HT-29 (cell line): ENCODE data around the gene SAE1. TPM values are rescaled to one million over a fixed set of nuclear protein-coding genes. Genes with fewer than 3 reads are reported as not detected.

Experiments
- DNase-seq: peaks from one replicate; pipeline ENCODE4 v3.0.0-alpha.2; 2015; ENCODE audit warnings: low spot score
- total RNA-seq: library from RNA; depleted of rRNA; stranded (reverse); fragments of >200 nt; shearing (Covaris generic); gene quantifications from 2 replicates; pipeline ENCODE4 v1.2.3, GENCODE V29; 2014

The SAE1 gene
- total RNA-seq, 1 experiment from 2014 or later = 220 TPM

DNA sequence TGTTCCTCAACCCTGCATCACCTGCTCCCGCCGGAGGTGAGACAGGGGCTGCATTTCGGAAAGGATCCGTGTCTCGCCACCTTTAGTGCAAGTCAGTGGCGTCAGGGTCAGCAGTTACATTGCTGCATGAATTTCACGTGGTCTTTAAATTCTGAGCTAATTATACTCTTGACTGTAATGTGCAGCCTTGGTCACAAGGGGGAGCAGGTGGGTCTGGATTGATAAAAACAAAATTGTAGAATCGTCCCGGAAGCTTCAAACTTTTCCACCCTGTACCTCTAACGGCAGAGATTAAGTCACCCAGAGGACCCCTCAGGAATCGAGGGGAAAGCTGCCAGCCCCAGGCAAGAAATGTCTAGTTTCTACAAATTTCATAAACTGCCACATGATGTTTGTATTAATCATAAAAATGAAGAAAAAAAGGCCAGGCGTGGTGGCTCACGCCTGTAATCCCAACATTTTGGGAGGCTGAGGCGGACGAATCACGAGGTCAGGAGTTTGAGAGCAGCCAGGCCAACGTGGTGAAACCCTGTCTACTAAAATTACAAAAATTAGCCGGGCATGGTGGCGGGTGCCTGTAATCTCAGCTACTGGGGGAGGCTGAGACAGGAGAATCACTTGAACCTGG is 80.2 kb downstream of the SAE1 start:
- DNase-seq = peak; percentile 98

DNA sequence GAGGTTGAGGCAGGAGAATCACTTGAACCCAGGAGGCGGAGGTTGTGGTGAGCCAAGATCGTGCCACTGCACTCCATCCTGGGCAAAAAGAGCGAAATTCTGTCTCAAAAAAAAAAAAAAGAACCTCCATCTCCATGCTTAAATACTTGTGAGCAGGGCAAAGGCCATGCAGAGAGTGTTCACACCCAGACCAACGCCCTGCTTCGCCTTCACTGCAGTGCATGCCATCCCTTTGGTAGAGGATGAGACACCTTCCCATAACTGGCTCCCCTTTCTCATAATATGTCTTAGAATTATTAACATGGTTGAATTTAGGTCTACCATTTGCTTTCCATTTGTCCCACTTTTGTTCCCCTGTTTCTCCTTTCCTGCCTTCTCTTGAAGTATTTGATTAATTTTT is 84.9 kb downstream of the SAE1 start:
- peak; percentile 60 for DNase-seq

DNA sequence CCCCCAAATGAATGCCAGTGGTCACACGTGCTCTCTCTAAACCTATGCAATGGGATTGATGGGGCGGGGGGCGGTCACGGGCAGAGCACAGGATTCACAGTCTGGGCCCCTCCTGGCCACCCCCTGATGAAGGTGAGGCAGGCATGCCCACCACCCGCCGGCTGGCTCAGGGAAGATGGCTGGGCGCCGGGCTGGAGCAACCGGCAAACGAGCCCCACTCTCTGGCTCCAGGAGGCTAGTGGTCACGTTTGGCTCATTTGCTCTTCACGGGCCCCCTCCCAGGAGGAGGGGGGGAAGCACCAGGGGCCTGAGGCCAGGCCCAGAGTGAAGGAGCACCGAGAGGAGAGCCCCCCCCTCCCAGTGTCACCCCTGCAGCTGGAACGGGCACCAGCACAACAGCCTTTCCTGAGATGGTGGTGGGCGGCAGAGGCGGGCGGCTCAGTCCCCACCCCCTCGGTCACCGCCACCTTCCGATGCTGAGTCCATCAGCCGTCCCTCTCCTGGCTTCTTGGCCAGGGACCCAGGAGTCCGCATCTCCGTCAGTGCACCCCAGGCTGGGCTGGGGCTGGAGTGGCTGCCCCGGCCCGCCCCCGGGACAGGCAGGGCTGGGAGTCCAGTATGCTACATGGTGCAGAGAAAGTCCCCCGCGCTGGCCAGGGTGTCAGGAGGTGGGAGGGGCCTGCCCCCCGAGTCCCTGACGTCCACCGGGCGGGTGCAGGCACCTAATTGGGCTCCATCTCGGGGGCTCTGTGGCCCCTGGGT is 90.6 kb downstream of the SAE1 start:
- DNase-seq = no peak

DNA sequence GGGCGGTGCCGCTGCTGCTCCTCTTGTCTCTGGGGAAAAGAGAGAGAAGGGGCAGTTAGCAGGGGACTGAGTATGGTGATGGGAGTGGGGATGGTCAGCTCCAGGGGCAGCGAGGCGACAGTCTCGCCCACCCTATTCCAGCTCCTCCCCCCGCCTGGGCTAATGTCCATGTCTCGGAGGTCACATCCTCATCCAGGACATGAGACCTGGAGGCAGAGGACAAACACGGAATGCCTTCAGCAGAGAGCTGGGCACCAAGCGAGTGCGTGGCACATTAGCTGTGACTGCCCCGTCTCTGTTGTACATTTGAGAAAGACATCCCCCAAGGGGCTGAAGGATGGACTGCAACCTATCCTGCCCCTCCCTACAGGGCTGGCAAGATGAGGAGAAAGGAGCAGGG is 91.3 kb downstream of the SAE1 start:
- DNase-seq = no peak

DNA sequence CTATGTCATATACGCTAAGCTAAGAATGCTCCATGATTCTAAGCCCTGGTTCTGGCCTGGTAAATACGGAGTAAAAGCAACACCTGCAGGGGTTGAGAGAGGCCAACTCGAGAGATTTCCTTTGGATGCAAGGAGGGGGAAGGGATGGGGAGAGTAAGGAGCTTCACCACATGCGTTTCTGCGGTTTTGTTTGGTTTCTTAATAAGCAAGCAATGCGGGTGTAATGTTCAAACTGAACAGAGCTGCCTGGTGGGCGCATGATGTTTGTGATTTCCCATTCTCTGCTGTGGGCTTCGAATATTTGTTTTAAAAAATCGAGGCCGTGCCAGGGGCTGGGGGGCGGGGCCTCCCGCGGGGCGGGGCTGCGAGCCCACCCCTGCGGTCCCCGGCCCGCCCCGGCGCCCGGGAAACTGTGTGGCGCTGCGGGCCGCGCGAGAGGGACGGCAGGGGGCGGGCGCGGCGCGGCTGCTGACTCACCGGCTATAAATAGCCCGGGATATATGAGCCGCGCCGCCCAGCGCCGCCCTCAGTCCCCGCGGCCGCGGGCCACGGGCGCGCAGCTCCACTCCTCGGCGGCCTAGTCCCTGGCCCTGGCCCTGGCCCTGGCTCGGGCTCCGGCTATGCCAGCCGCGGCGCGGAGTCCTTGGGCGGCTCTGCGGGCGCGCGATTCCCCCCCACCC is 95.3 kb downstream of the SAE1 start:
- DNase-seq = peak; percentile 96

DNA sequence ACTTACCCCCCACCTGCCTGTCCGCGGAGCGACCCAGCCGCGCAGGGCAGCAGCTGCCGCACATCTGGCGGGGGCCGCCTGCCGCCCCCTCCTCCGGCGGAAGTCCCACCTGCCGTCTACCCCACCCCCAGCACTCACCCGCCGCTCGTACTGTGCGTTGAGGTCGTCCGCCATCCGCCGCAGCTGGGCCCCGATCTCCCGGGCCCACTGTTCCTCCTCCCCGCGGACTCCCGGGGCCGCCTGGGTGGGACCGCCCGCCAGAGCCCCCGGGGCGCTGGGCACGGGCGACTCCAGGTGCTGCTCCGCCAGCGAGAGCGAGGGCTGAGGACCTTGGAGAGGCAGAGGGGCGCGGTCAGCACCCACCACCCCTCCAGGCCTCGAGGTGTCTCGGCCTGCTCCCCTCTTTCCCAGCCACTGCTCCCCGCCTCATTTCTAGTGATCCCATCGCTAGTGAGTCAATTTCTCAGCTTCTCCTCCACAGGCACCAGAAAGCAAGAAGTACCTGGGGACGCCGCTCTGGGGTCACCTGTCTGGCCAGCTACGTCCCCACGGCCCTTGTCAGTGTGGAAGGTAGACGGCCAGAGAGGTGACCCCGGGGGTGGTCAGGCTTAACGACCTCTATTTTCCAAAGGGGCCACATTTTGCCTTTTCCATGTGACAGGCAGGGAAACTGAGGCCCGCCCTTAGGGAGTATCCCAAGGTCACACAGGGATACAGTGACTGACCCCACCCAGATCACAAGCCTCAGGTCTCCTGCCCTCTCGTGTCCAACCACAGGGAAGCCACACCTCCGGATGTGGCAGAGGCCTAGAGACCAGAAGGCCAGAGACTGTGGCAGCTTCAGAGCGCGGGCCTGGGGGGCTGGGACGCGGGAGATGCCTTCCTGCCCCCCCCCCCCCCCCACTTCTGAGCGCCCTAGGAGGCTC is 96.1 kb downstream of the SAE1 start:
- peak; percentile 83 for DNase-seq

DNA sequence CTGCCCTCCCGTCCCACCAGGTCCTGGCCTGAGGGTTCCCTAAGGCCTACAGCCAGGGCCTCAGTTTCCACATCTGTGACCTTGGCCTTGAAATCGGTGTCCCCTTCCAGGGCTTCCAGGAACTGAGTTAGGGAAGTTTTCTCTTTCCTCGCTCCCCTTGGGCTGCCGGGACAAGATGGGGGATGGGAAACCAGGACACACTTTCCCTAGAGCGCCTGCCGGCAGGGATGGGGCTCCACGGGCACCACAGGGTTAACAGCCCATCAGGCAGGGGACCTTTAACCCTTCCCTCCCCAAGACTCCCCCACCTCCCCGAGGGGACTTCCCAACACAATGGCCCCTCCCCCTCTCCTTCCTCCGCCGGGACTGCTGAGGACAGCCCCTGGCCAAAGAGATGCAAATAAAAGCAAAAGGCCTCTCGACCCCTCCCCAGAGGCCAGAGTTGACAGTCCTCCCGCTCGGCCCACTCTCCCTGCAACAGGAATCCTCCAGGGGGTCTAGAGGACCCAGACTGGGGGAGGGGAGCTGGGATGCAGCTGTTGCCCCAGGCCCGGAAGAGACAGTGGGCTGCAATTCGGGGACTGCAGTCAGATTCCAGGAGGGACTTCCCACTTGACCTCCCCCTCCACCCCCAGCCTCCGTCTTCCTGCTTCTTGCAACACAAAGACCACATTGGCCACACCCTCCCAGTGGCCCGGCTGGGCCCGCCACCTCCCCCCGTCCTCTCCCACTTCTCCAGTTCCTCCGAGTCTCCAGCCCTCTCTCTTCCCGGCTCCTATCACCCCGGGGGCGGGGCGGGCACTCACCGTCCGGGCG is 96.9 kb downstream of the SAE1 start:
- peak; percentile 87 for DNase-seq

DNA sequence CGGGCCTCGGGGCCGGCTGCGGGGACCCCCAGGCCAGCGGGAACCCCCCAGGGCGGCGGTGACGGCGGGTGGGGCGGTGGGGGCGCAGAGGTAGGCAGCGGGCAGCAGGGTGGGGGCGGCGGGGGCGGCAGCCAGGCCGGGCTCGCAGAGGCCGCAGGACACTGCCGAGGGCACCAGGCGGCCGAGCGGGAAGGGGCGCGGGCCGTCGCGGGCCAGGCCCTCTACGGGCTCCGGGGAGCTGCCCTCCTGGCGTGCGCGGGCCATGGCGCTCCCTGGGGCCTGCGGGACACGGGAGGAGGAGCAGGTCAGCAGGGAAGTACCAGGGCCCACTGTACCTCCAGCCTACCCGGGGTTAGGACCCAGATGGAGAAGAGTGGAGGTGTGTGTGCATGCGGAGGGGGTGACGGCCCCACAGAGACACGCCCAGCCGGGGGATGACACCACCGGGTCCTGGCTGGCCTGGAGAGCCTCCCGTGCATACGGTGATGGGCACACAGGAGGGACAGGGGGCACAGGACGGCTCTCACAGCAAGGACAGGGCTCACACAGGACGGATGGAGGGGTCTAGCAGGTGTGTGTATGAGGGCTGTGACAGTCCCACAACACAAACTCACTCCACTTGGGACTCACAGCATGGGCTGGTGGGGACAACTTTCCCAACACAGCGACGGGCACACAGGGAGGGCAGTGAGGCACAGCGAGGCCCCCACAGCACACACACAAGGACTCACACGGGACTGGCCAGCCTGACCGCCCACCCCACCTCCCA is 97.7 kb downstream of the SAE1 start:
- peak; percentile 51 for DNase-seq

DNA sequence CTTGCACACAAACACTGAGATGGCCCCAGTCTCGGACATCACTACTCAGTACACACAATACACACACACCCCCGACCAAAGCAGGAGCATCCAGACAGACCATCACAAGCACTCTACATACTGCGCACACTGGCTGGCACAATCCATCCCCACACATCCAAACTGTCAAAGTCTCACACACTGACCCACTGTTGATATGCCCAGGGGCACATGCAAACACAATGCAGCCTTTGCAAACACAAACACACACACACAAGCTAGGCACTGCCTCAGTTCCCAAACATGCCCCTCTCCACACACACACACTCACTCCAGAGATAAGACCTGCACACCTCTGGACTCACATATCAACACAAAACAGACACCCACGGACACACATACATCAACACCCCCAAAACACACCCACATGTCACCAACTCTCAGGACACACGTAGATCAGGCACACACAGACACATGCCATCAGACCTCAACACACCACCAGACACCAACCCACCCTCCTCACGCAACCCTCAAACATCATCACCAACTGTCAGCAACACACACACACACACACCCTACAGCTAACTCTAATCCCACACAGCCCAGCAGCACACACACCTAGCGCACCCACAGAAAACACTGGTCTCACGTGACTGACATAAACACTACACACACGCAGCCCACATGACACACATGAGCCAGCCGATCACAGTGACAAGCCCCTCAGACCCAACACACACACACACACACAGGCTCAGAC is 98.5 kb downstream of the SAE1 start:
- peak; percentile 46 for DNase-seq

DNA sequence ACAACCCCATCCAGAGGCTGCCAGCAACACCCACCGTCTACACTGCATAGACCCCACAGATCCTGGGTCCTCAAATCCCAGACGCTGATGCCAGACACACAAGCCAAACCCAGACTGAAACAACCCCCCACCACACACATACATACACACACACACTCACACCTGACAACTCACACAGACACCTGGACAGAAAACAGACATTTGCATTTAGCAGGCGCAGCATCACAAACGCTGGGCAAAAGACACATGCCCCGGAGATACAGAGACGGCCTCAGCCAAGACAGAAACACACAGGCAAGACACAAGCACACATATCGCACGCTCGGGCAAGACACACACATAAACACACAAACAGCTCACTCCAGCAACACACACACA is 99.0 kb downstream of the SAE1 start:
- DNase-seq = peak; percentile 43

DNA sequence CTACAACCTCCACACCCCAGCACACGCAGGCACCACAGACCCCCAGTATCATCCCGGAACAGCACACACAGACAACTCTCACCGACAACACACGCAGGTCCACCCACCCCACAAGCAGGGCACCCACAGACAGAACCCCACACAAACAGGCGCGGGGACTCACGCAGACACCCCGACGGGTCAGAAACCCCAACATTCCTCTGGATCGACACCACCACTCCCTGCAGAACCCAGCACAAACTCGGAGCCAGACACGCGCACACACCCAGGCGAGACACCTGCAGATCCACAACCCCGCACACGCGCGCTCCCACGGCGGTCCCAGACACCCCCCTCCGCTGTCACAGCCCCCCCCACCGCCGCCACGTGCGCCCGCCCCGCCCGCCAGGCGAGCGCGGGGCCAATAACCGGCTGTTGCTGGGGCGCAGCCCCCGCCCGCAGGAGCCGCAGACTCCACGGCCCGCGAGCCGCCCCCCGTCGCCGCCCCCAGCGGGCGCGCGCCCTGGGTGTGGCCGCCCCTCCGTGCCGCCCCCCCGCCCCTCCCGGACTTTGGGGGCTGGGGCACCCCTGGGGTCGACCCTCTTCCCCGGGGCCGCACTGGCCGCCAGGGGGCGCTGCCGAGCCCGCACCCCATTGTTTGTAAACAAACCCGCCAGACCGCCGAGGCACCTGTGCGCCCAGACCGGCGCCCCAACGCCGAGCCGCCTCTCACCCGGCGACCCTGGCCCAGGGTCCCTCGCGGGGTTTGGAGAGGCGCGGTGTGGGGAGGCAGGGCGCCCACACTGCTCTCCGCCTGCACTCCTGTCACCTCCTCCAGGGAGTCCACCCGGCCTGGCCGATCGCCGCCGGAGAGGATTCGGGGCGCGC is 99.7 kb downstream of the SAE1 start:
- DNase-seq = peak; percentile 71

DNA sequence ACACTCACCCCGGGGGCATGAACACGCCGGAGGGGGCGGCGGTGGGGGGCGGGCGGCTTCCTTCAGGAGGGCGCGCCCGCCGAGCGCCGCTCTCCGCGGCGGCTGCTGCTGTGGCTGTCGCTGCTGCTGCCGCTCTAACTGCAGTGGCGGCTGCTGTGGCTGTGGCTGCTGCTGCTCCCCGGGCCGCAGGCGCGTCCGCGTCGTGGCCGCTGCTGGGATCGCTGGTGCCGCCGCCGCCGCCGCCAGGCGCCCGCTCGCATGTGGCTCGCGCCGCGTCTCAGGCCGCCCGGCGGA is 100.2 kb downstream of the SAE1 start, which contains the start of gene BBC3:
Gene BBC3, minus strand, starts transcription at position 279 of the 294 bp plus-strand sequence. CDS start 2,768 bp downstream, outside the sequence.
- no peak for DNase-seq

DNA sequence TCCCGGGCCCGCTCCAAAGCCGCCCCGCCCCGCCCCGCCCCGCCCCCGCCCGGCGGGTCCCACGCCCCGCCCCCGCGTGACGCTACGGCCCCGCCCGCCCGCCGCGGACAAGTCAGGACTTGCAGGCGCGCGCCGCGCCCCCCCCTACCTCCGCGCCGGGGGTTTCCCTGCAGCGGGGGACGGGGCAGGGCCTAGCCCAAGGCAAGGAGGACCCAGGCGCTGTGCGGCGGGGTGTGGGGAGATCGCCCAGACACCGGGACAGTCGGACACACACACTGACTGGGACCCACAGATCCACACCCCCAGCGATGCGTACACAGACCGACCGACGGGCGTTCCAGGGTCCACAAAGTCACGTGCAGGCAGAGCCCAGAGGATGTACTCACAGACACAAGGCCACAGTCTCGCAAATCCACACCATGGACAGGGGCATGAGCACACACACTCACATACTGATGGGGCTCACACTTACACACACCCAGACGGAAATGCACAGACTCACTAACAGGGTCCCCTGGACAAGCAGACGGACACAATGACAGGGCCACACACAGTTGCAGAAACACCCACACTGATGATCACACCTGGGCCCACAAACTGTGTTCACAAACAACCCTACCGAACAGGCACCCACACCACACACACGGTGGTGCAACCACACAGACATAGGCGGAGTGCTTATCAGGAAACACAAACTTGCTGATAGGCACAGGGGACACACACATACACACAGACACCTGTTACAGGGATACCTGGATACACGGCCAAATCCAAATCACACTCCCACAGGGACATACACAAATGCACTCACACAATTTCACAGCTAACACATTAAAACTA is 100.8 kb downstream of the SAE1 start:
- peak; percentile 70 for DNase-seq

DNA sequence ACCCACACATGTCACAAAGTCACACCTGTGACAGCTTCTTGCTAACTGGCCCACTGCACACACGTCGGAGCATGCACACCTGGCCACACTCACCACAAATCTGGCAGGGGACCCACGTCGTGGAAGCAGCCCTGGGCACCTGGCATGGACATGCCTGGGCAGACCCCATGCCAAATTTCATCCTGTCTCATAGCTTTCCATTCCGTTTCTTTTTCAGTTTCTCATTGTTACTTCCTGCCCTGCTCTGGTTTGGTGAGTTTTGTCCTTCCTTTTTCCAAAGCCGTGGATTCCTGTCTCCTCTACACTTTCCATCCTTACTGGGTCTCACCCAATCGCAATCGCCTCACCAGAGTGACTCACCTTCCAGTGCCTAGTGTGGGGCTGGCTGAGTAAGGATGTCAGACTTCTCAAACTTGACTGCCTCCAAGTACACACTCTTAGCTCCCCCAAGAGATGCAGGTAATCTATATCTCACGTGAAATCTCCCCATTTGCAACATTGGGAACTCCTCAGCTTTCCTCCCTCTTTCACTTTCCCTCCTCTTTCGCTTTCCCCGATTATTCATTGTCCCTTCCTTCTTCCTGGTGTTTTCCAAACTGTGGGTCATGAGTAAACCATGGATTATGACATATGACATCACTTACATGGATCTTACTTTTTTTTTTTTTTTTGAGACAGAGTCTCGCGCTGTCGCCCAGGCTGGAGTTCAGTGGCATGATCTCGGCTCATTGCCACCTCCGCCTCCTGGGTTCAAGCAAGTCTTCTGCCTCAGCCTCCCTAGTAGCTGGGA is 102.0 kb downstream of the SAE1 start:
- peak; percentile 46 for DNase-seq

DNA sequence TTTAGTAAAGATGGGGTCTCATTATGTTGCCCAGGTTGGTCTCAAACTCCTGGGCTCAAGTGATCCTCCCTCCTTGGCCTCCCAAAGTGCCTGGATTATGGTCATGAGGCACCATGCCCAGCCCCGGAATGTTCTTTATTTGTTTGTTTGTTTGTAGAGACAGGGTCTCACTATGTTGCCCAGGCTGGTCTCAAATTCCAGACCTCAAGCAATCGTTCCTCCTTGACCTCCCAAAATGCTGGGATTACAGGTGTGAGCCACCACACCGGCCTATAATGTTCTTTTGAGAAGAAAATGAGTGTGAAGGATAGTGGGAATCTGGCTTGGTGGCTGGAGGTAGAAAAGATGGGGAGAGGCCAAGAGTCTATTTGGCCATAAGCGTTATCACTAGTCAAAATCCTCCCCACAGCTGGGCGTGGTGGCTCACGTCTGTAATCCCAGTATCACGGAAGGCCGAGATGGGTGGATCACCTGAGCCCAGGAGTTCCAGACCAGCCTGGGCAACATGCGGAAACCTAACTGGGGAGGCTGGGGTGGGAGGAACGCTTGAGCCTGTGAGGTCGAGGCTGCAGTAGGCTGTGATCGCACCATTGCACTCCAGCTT is 105.5 kb downstream of the SAE1 start:
- no peak for DNase-seq

DNA sequence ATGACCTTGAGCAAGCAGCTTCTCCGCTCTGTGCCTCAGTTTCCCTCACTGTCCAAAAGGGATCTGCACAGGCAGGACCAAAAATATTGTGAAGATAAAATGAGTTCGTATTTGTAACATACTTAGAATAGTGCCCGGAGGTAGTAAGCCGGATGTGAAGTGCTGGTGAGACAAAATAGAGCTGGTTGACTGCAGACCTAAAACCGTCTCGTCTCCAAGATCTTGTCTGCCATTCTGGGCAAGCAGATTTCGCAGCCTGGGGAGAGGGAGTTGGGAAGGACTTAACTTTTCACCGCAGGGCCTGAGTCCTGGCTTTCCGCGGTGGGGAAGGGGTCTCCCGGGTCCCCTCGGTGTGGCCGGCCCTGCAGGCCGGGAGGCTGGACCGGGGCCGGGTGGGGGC is 108.5 kb downstream of the SAE1 start:
- no peak for DNase-seq
